Measurements from ENCODE around the gene ELF3.
"Not testable (repeated sequence)": the region's sequence is repeated elsewhere in the genome, so short reads cannot be mapped to it uniquely, and the experiment has no call there.

ELF3 gene

DNA sequence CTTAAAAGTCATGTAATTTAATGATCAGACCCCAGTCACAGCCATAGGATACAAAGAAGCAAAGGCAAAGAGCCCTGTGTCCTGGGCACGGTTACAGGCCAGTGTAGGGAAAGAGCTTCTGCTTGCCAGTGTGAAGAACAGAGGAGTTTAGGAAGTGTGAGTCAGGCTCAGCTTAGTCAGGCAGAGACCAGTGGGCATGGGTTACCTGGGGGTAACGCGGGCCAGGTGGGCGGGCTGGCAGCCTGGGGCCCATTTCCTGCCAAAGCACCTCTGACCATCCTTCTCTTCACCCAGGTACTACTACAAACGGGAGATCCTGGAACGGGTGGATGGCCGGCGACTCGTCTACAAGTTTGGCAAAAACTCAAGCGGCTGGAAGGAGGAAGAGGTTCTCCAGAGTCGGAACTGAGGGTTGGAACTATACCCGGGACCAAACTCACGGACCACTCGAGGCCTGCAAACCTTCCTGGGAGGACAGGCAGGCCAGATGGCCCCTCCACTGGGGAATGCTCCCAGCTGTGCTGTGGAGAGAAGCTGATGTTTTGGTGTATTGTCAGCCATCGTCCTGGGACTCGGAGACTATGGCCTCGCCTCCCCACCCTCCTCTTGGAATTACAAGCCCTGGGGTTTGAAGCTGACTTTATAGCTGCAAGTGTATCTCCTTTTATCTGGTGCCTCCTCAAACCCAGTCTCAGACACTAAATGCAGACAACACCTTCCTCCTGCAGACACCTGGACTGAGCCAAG lies 4.7 kb downstream of the ELF3 start:
- H3K27ac Mint-ChIP-seq: no peak overlapping the region
- peaks cover 29% of the 10 kb centered on the region for H3K36me3 Mint-ChIP-seq (ENCODE audit: low read depth)
- H3K27me3 Mint-ChIP-seq: no peaks in the 10 kb centered on the region
- H3K4me1 Mint-ChIP-seq (ENCODE audit: low read depth): no peaks in the 10 kb centered on the region
- H3K4me3 Mint-ChIP-seq: no peak overlapping the region
- no peaks in the 10 kb centered on the region for H3K9me3 Mint-ChIP-seq
- intact Hi-C loops (cut with micrococcal nuclease): no loop called here

DNA sequence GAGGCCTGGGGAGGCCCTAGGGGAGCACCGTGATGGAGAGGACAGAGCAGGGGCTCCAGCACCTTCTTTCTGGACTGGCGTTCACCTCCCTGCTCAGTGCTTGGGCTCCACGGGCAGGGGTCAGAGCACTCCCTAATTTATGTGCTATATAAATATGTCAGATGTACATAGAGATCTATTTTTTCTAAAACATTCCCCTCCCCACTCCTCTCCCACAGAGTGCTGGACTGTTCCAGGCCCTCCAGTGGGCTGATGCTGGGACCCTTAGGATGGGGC lies 5.2 kb downstream of the ELF3 start:
- intact Hi-C loops (cut with micrococcal nuclease): no loop called here
- Mint-ChIP-seq H3K36me3 (ENCODE audit: low read depth) (peaks cover 26% of the 10 kb centered on the region), H3K4me1 (ENCODE audit: low read depth) (no peaks in the 10 kb centered on the region), H3K27ac (no peak overlapping the region), H3K27me3 (no peaks in the 10 kb centered on the region), H3K4me3 (no peak overlapping the region), H3K9me3 (no peaks in the 10 kb centered on the region)

DNA sequence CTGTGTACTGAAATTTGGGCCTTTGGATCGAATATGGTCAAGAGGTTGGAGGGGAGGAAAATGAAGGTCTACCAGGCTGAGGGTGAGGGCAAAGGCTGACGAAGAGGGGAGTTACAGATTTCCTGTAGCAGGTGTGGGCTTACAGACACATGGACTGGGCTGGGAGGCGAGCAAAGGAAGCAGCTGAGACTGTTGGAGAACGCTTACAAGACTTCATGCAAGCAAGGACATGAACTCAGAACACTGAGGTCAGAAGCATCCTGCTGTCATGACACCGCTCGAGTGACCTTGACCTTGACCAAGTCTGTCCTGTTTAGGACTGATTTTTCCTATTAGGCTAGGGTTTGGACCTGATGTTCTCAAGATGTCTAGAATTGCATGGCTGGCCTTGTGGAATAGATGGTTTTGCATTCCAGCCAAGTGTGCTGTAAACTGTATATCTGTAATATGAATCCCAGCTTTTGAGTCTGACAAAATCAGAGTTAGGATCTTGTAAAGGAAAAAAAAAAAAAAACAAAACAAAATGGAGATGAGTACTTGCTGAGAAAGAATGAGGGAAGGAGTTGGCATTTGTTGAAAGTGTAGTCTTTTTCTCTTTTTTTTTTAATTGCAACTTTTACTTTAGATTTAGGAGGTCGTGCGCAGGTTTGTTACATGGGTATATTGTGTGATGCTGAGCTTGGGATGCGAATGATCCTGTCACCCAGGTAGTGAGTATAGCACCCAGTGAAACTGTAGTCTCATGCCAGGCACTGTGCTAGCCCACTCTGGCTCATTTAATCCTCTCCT lies 5.8 kb downstream of the ELF3 start:
- Mint-ChIP-seq H3K36me3 (ENCODE audit: low read depth) (peaks cover 26% of the 10 kb centered on the region), H3K27me3 (no peaks in the 10 kb centered on the region), H3K27ac (no peak overlapping the region), H3K4me3 (no peak overlapping the region), H3K9me3 (no peaks in the 10 kb centered on the region), H3K4me1 (ENCODE audit: low read depth) (no peaks in the 10 kb centered on the region)
- intact Hi-C loops (cut with micrococcal nuclease): no loop called here

DNA sequence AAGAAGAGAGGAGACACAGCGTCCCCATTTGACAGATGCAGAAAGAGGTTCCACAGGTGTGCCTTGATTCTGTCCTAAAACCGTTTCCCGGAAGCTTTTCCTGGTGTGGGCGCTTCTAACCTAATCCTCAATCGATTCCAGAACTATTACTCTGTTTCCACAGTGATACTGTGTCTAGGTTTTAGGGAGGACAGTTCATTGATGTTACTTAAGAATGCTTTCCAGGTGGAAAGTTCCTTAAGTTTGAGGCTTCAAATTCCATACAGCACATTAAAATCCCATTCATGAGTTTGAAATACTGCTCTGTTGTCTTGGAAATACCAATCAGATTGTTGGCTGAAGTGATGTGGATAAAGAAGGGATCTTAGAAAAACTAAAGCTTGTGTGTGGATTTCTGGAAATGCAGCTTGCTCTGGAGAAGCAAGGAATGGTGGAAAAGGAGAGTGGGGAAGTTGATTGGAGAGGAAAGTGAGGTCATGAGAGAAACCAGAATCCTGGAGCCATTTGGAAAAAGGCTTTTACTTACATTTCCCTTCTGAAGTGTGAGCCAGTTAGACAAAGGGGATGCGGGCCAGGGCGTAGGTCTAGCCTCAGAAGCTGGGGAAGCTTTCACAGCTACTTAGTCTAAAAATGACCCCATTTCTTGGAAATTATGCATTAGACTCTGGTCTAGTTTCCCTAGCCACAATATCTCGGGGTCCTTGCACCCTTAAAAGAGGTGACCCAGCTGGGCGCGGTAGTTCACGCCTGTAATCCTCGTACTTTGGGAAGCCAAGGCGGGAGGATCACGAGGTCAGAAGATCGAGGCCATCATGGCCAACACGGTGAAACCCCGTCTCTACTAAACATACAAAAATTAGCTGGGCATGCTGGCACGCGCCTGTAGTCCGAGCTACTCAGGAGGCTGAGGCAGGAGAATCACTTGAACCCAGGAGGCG lies 6.7 kb downstream of the ELF3 start:
- Mint-ChIP-seq H3K9me3 (no peaks in the 10 kb centered on the region), H3K36me3 (ENCODE audit: low read depth) (peaks cover 26% of the 10 kb centered on the region), H3K27me3 (no peaks in the 10 kb centered on the region), H3K4me1 (ENCODE audit: low read depth) (no peaks in the 10 kb centered on the region), H3K4me3 (no peak overlapping the region), H3K27ac (no peak overlapping the region)
- intact Hi-C loops (cut with micrococcal nuclease): no loop called here

DNA sequence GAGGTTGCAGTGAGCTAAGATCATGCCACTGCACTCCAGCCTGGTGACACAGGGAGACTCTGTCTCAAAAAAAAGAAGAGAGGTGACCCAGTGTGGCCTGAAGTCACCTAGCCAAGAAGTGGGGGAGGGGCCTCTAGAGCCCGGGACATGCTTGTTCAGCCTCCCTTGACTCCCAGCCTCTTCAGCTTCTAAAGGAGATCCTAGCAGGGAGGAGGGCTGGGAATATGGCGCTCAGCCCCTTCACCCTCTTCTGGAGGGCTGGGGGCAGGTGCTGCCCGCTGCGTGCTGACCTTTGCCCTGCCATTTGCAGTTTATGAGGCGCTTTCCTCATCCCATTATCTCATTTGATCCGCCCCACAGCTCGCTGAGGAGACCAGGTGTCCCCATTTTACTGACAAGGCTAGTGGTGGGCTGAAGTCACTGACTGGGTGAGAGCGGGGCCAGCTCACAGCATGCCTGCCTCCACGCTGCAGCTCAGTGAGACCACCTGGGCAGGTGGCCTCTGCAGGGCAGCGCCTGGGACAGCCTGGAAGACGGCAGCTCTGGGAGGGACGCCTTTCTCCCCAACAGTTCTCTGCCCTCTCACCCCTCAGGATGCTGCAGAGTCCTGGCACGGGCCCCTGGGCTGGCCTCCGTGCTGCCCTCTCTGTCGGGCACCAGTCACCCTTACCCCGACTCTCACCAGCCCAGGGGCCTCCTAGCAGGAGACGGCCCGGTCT lies 7.5 kb downstream of the ELF3 start:
- intact Hi-C loops (cut with micrococcal nuclease): no loop called here
- H3K4me1 Mint-ChIP-seq (ENCODE audit: low read depth): no peaks in the 10 kb centered on the region
- H3K27ac Mint-ChIP-seq: no peak overlapping the region
- peaks cover 25% of the 10 kb centered on the region for H3K36me3 Mint-ChIP-seq (ENCODE audit: low read depth)
- no peaks in the 10 kb centered on the region for H3K9me3 Mint-ChIP-seq
- H3K27me3 Mint-ChIP-seq: peaks cover 3% of the 10 kb centered on the region
- no peak overlapping the region for H3K4me3 Mint-ChIP-seq

DNA sequence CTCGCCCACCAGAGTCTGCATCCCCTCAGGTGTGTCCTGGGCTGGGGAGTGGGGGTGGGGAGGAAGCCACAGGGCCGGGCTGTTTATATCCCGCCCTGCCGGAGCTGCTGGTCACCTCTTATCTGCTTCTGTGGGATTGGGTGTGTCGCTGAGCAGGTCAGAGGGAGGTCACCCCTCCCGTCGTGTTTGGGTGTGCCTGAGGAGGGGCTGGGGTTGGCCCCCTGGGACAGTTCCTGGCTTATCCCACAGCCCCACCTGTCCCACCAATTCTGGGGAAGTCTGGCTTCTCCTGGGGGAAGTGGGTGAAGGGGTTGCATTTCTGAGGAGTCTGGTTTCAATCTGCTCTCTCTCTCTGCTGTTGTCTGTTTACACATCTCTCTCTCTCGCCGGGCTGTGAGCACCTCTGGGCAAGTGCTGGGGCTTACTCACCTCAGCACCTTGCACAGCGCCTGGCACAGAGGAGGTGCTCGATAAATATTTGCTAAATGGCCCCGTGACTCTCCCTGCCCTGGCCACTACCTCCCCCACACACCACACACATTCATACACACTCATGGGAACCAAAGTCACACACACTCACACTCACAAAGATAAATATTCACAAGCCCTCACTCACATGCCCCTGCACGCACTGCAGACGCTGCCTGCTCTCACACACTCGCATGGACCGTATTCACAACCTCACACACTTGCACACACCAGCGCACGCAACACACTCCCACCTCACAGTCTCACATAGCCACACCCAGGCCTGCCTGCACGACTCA lies 8.3 kb downstream of the ELF3 start:
- intact Hi-C loops (cut with micrococcal nuclease): no loop called here
- Mint-ChIP-seq H3K36me3 (ENCODE audit: low read depth) (peaks cover 18% of the 10 kb centered on the region), H3K27ac (no peak overlapping the region), H3K4me3 (no peak overlapping the region), H3K4me1 (ENCODE audit: low read depth) (no peaks in the 10 kb centered on the region), H3K9me3 (no peaks in the 10 kb centered on the region), H3K27me3 (peaks cover 3% of the 10 kb centered on the region)

DNA sequence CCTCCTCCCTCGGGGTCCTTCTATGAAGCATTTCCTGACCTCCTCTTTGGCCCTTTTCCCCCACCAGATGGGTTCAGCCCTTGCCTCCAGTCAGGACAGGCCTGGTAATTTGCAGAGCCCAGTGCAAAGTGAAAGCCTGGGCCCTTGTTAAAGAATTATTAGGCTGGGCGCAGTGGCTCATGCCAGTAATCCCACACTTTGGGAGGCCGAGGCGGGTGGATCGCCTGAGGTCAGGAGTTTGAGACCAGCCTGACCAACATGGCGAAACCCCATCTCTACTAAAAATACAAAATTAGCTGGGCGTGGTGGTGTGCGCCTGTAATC lies 8.8 kb downstream of the ELF3 start:
- intact Hi-C loops (cut with micrococcal nuclease); H3K27me3 Mint-ChIP-seq; H3K4me1 Mint-ChIP-seq (ENCODE audit: low read depth); H3K4me3 Mint-ChIP-seq; H3K9me3 Mint-ChIP-seq; H3K27ac Mint-ChIP-seq: not testable (repeated sequence)
- peaks cover 15% of the 10 kb centered on the region for H3K36me3 Mint-ChIP-seq (ENCODE audit: low read depth)

DNA sequence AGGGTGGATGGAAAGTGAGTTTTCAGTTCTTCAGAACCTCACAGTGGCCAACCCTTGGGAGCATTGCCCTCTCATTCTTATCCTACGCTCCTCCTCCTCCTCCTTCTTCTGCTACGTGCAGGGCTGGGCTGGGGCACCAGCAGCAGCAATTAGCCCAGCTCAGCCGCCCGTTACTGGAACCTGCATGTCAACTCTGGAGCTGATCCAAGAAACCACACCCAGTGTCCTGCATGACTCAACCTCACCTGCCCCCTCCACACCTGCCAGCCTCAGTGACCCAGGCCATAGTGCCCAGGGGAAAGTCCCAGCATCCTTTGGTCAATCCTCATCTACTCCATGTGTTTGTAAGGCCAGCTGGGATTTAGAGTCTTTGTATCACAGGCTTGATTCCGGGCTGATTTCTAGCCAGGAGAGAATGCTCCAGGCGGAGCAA lies 12.6 kb downstream of the ELF3 start:
- peaks cover 6% of the 10 kb centered on the region for H3K27me3 Mint-ChIP-seq
- intact Hi-C loops (cut with micrococcal nuclease): no loop called here
- no peaks in the 10 kb centered on the region for H3K4me1 Mint-ChIP-seq (ENCODE audit: low read depth)
- no peaks in the 10 kb centered on the region for H3K36me3 Mint-ChIP-seq (ENCODE audit: low read depth)
- no peak overlapping the region for H3K4me3 Mint-ChIP-seq
- H3K9me3 Mint-ChIP-seq: no peaks in the 10 kb centered on the region
- no peak overlapping the region for H3K27ac Mint-ChIP-seq

DNA sequence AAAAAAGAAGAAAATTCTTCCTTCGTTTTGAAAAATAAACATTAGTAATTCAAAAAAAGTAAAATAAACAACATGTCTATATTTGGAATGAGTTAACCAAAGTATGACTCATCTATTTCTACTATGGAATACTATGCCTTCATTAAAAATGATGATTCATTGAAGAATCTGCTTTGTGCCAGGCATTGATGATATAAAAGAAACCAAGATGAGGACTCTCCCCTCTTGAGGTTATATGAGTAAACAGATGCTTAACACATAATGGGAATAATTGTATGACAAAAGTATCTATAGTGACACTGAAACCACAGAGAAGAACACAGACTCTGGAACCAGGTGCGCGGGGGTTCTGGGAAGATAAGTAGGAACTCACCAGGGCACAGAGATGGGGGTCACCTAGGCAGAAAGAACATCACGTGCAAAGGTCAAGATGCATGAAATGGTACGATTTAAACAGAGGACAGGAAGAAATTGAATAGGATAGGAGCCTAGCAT lies 18.8 kb downstream of the ELF3 start:
- no peaks in the 10 kb centered on the region for H3K36me3 Mint-ChIP-seq (ENCODE audit: low read depth)
- no peaks in the 10 kb centered on the region for H3K9me3 Mint-ChIP-seq
- H3K4me3 Mint-ChIP-seq: no peak overlapping the region
- intact Hi-C loops (cut with micrococcal nuclease): no loop called here
- H3K27ac Mint-ChIP-seq: no peak overlapping the region
- peaks cover 6% of the 10 kb centered on the region for H3K27me3 Mint-ChIP-seq
- H3K4me1 Mint-ChIP-seq (ENCODE audit: low read depth): no peaks in the 10 kb centered on the region

DNA sequence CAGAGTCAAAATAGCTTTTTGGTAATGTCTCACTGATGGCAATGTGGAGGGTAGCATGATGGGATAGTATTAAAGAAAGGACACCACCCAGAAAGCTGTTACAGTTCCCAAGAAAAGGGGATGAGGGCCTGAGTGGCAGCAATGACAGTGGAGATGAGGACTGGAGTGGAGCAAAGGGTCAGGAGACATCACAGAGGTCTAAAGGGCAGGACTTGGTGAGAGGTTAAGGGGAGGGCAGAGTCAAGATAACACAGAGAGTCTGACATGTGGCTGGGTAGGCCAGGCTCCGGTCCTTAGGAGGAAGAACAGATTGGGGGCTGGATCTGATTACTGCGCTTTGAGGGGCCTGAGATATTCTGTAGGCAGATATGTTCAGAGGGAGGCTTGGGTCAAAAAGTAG lies 19.3 kb downstream of the ELF3 start:
- Mint-ChIP-seq H3K4me3 (no peak overlapping the region), H3K27me3 (peaks cover 4% of the 10 kb centered on the region), H3K27ac (no peak overlapping the region), H3K9me3 (no peaks in the 10 kb centered on the region), H3K36me3 (ENCODE audit: low read depth) (no peaks in the 10 kb centered on the region), H3K4me1 (ENCODE audit: low read depth) (no peaks in the 10 kb centered on the region)
- intact Hi-C loops (cut with micrococcal nuclease): no loop called here

DNA sequence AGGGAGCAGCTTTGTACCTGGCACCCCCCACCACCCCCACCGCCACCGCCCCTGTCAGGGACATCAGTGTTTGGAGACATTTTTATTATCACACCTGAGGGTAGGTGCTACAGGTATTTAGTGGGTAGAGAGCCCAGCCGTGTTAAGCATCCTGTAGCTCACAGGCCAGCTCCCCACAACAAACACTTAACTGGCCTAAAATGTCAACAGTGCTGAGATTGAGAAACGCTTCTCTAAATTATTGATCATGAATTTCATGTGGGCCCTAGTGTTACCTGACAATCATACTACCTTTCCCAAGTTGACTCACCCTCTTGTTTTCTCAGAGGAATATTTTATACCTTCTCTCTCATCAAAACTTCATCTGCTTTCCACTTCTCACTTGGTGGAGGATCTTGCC lies 21.4 kb downstream of the ELF3 start:
- H3K4me1 Mint-ChIP-seq (ENCODE audit: low read depth): no peaks in the 10 kb centered on the region
- H3K36me3 Mint-ChIP-seq (ENCODE audit: low read depth): no peaks in the 10 kb centered on the region
- intact Hi-C loops (cut with micrococcal nuclease): no loop called here
- H3K27ac Mint-ChIP-seq: no peak overlapping the region
- H3K27me3 Mint-ChIP-seq: peaks cover 2% of the 10 kb centered on the region
- no peak overlapping the region for H3K4me3 Mint-ChIP-seq
- H3K9me3 Mint-ChIP-seq: no peaks in the 10 kb centered on the region

DNA sequence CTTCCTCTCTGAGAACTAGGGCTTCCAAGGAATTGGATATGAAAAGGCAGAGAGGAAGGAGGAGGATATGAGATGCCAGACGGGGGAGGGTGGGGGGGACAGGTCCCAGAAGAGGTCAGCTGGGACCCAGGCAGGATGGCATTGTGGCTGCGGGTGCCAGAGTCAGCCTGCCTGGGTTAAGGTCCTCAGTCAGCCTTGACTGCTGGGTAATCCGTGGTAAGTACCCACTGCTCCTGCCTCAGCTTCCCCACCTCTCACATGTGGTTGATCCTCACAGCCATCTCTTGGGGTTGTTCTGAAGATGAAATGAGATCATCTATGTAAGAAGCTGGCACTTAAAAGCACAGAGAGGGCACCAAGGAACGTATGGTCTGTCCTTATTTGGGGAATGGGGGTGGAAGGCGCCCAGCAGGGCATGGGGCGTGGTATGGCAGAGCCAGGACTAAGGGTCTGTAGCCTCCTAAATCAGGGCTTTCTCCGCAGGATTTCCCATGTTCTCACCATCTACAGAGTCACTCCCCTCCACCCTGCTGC lies 23.8 kb downstream of the ELF3 start:
- intact Hi-C loops (cut with micrococcal nuclease): no loop called here
- H3K4me1 Mint-ChIP-seq (ENCODE audit: low read depth): no peaks in the 10 kb centered on the region
- H3K27ac Mint-ChIP-seq: no peak overlapping the region
- peaks cover 2% of the 10 kb centered on the region for H3K27me3 Mint-ChIP-seq
- no peaks in the 10 kb centered on the region for H3K9me3 Mint-ChIP-seq
- H3K4me3 Mint-ChIP-seq: no peak overlapping the region
- no peaks in the 10 kb centered on the region for H3K36me3 Mint-ChIP-seq (ENCODE audit: low read depth)
